ENCODE results near the gene TIMM29.

The TIMM29 gene

DNA sequence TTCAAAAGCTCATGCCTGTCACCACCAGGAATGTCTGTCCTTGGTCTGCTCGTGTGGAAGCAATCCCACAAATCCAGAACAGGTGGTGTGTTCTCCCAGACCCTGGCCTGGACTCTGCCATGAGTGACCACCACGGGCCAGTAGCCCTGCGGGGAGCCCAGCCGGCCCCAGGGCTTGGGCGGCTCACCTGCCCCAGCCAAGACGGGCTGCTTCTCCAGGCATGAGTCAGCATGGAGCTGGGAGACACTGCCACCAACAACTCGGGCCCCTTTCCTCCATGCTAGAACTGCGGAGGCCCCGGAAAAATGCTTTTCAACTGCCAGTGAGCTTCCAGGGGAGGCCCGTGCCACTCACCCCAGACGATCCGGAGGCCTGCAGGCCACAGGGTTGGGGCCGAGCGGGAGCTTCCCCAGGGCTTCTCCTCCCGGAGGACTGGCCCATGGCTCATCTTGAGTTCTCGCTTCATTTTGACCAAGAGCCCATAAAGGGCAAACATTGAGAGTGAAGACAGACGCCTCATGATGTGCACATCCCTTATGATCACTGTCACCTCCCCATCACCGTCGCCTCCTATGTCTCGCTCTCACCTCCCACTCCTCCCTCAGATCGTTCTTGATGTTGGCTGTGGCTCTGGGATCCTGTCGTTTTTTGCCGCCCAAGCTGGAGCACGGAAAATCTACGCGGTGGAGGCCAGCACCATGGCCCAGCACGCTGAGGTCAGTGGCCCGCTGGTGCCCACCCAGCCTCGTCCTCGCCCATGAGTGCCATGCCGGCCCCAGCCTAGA, 16.8 kb upstream of the TIMM29 start:
- Histone ChIP-seq H3K4me1 (ENCODE audit: control insufficient read depth, low read length) (no peaks in the 10 kb centered on the region), H3F3A (ENCODE audit: control insufficient read depth, insufficient read depth) (no peaks in the 10 kb centered on the region), H3K79me2 (ENCODE audit: control insufficient read depth, low read length) (no peaks in the 10 kb centered on the region), H3K27me3 (ENCODE audit: control insufficient read depth, low read length) (no peaks in the 10 kb centered on the region), H3K9me3 (ENCODE audit: control insufficient read depth, insufficient read depth, low read length) (no peaks in the 10 kb centered on the region), H3K9me2 (replicated peaks; ENCODE audit: control insufficient read depth, low read length) (no peaks in the 10 kb centered on the region), H3K27ac (ENCODE audit: low read depth, low read length) (no peak overlapping the region), H3K36me3 (ENCODE audit: control insufficient read depth, low read length) (peaks cover 61% of the 10 kb centered on the region), H3K4me3 (ENCODE audit: low read length) (no peak overlapping the region), H3K4me2 (ENCODE audit: low read length) (no peak overlapping the region), H4K20me1 (ENCODE audit: control insufficient read depth, insufficient read depth, low read depth, low read length) (peaks cover 4% of the 10 kb centered on the region; the same call in 1 of the 2 replicates)
- TF ChIP-seq, protein P1, sequence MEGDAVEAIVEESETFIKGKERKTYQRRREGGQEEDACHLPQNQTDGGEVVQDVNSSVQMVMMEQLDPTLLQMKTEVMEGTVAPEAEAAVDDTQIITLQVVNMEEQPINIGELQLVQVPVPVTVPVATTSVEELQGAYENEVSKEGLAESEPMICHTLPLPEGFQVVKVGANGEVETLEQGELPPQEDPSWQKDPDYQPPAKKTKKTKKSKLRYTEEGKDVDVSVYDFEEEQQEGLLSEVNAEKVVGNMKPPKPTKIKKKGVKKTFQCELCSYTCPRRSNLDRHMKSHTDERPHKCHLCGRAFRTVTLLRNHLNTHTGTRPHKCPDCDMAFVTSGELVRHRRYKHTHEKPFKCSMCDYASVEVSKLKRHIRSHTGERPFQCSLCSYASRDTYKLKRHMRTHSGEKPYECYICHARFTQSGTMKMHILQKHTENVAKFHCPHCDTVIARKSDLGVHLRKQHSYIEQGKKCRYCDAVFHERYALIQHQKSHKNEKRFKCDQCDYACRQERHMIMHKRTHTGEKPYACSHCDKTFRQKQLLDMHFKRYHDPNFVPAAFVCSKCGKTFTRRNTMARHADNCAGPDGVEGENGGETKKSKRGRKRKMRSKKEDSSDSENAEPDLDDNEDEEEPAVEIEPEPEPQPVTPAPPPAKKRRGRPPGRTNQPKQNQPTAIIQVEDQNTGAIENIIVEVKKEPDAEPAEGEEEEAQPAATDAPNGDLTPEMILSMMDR (IDR thresholded peaks at IDR 0.05; ENCODE audit: low read depth, low read length, poor library complexity, severe bottlenecking) = no peak
- TF ChIP-seq EZH2phosphoT487 (IDR thresholded peaks at IDR 0.05; ENCODE audit: borderline replicate concordance, low read length) = no peak

GRCh38 chr19:10912619-10913018, 16.0 kb upstream of the TIMM29 start:
- H3F3A ChIP-seq (ENCODE audit: control insufficient read depth, insufficient read depth) = no peaks in the 10 kb centered on the region; the same call in 1 of the 2 replicates

GRCh38 chr19:10913716-10914340, 14.8 kb upstream of the TIMM29 start:
- Histone ChIP-seq H3K9me2 (replicated peaks; ENCODE audit: control insufficient read depth, low read length) (no peaks in the 10 kb centered on the region), H3K4me3 (ENCODE audit: low read length) (no peak overlapping the region), H3F3A (ENCODE audit: control insufficient read depth, insufficient read depth) (no peaks in the 10 kb centered on the region; the same call in 1 of the 2 replicates), H3K4me2 (ENCODE audit: low read length) (no peak overlapping the region), H3K27me3 (ENCODE audit: control insufficient read depth, low read length) (no peaks in the 10 kb centered on the region), H3K79me2 (ENCODE audit: control insufficient read depth, low read length) (no peaks in the 10 kb centered on the region), H3K27ac (ENCODE audit: low read depth, low read length) (no peak overlapping the region), H3K9me3 (ENCODE audit: control insufficient read depth, insufficient read depth, low read length) (no peaks in the 10 kb centered on the region), H3K4me1 (ENCODE audit: control insufficient read depth, low read length) (no peaks in the 10 kb centered on the region), H4K20me1 (ENCODE audit: control insufficient read depth, insufficient read depth, low read depth, low read length) (no peaks in the 10 kb centered on the region), H3K36me3 (ENCODE audit: control insufficient read depth, low read length) (peaks cover 56% of the 10 kb centered on the region)
- TF ChIP-seq EZH2phosphoT487 (IDR thresholded peaks at IDR 0.05; ENCODE audit: borderline replicate concordance, low read length) = no peak
- TF ChIP-seq, protein P1 (IDR thresholded peaks at IDR 0.05; ENCODE audit: low read depth, low read length, poor library complexity, severe bottlenecking) = no peak

More at GRCh38 chr19:10912619-10913018, 16.0 kb upstream of the TIMM29 start:
- H3K4me3 ChIP-seq (ENCODE audit: low read length) = no peak overlapping the region
- H3K9me3 ChIP-seq (ENCODE audit: control insufficient read depth, insufficient read depth, low read length) = no peaks in the 10 kb centered on the region
- no peaks in the 10 kb centered on the region for H3K27me3 ChIP-seq (ENCODE audit: control insufficient read depth, low read length)
- no peak overlapping the region for H3K27ac ChIP-seq (ENCODE audit: low read depth, low read length)
- no peaks in the 10 kb centered on the region for H3K4me1 ChIP-seq (ENCODE audit: control insufficient read depth, low read length)
- H4K20me1 ChIP-seq (ENCODE audit: control insufficient read depth, insufficient read depth, low read depth, low read length) = peaks cover 4% of the 10 kb centered on the region; the same call in 1 of the 2 replicates
- TF ChIP-seq EZH2phosphoT487 (IDR thresholded peaks at IDR 0.05; ENCODE audit: borderline replicate concordance, low read length) = no peak
- TF ChIP-seq, protein P1 (IDR thresholded peaks at IDR 0.05; ENCODE audit: low read depth, low read length, poor library complexity, severe bottlenecking) = no peak
- no peaks in the 10 kb centered on the region for H3K79me2 ChIP-seq (ENCODE audit: control insufficient read depth, low read length)
- H3K9me2 ChIP-seq (replicated peaks; ENCODE audit: control insufficient read depth, low read length) = no peaks in the 10 kb centered on the region
- peaks cover 57% of the 10 kb centered on the region for H3K36me3 ChIP-seq (ENCODE audit: control insufficient read depth, low read length)
- no peak overlapping the region for H3K4me2 ChIP-seq (ENCODE audit: low read length)
